SW480 (cell line): ENCODE data around the gene TMOD4.

Experiments
- DNase-seq: peaks from one replicate; pipeline ENCODE4 v3.0.0-alpha.2; 2016; ENCODE audit warnings: low spot score

The TMOD4 gene

DNA sequence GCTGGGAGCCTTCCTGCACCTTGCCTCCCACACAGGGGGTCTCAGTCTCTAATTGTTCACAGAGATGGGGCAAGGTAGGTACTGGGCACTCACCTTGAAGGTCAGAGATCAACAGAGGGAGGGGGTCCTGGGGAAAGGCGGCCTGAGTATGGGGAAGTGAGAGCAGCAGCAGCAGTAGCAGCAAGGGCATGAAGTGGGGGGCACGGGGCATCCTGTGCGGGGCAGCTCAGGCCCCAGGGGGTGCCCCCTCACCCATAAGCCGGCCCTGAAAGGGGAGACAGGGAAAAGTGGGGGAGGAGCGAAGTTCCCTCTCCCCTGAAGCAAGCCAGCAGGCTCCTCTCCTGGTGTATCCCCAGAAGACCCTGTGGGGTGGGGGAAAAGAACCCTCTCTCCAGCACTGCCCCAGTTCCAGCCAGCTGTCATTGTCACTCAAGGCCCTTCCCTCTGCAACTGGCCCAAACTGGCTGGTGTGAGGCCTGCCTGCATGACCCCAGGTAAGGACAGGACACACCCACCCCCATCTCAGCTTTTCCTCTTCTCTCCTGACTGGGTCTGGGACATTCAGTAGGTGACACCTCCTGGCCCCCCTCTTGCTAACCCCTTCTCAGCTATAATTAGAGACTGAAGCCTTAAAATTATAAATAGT lies 33.2 kb downstream of the TMOD4 start:
- DNase-seq: no peak

DNA sequence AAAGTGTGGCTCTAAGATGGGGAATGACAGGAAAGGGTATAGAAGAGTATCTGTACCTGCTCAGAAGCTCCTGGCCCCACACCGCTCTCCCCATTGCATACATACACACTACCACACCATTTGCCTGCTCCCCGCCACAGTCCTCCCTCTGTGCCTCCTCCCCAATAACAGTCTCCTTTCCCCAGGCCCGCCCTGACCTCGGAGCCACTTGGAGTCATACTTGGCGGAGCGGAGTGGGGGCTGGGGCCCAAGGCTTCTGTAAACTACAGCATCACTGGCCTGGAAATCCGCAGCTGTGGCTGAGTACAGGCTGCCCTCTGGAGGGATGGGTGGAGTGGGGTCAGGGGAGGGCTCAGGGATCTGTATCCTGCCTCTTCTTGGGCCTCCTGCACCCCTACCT lies 38.0 kb downstream of the TMOD4 start:
- DNase-seq: no peak

DNA sequence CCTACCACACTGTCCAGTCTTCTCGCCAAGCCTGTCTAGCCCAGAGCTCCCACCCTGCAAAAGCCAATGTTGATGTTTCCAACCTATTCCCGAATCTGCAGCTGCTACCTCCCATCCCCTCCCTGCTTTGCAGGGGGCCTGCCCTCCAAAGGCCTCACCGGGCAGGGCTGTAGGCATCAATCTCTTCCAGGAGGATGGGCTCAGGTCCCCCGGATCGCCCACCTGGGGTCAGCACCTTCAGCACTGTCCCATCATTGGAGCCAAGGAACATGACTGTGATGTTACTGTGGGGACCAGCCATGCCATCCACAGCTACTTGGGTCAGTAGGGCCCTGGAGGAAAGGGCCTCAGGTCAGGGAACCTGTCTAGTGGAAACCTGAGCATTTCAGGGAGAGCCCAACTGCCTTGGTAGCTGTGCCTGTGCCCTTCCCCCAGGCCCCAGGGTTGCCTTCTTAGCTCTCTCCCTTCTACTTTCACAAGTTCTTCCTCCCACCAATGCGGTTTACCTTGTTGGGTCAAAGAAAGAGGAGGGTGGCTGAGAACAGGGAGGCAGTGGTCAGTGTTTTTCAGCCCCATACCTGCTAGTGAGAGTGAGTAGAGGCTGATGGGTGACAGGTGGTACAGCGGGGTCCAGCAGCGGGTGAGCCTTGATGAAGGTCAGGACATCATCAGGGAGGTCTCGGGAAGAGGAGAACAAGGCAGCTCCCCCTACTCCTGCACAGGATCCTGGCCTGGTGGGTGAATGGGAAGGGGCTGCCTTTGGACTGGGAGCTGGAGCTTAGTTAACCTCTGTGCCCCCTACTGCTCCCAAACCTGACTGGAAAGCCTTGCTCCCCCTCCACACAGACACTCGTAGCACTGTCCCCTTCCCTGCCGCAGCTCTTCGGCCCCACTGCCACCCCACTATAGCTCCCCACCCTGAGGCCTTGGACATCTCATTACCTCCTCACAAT lies 40.1 kb downstream of the TMOD4 start:
- no peak for DNase-seq

DNA sequence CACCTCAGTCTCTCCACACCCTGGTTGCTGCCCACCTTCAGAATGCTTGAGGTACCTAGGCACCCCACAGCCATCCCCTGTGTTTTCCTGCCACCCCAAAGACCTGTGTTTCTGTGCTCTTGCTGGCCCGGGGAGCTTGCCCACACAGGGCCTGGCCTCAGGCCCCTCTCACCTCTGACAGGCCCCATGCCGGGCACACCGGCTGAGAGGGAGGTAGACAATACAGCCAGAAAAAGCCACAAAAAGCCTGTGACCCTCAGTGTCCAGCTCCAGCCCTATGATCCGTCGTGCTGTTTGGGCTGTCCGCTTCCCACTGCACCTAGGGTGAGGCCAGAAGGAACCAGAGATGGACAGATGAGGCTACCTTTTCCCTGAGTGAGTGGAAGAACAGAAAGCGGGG lies 40.8 kb downstream of the TMOD4 start:
- no peak for DNase-seq

DNA sequence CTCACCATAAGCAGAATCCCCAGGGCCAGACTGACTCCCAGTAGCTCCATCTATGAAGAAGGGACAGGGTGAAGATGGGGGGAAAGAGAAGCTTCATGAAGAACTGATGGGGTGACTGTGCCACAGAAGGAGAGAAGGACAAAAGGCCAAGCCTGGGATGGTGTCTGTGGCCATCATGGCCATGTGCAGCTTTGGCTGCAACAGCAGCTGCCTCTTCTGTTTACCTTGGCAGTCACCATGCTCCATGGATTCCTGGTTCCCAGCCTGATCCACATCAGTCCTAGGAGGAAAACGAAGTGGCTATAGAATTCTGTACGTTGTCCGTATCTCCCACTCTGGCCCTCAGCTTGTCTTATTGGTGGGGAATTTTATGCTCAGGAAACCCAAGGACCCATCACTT lies 41.4 kb downstream of the TMOD4 start:
- DNase-seq: no peak

DNA sequence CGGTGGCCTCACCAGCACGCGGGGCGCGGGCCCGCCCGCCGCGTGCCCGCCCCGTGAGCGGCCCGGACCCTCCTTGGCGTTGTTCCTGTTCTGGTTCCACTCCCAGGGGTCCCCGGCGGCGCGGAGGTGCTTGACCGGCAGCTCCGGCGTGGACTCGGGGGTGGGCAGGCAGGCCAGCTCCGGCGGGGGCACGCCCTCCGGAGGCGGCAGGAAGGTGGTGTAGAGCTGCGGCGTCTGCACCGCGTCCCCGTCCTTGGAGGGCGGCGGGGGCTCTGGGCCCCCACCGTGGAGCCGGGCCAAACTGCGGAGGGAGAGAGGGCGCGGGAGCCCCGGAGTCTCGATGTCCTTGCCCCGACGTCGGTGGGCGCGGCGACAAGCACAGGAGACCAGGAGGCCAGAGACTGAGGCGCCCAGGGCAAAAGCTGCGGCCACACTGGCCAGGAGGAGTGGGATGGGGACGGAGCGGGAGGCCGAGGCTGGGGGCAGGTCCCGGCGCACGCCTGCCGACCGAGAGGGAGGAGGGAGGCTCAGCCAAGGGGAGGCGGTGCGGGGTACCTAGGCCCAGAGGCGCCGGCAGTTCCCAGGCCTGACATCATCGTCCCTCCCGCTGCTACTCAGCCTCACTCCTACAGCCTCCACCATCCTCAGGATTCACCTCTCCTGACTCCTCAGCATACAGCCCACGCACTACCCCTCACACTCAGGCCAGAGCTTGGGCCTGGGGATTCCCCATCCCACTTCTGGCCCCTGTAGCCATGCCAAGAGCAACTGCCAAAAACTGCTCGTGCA lies 42.6 kb downstream of the TMOD4 start:
- no peak for DNase-seq

DNA sequence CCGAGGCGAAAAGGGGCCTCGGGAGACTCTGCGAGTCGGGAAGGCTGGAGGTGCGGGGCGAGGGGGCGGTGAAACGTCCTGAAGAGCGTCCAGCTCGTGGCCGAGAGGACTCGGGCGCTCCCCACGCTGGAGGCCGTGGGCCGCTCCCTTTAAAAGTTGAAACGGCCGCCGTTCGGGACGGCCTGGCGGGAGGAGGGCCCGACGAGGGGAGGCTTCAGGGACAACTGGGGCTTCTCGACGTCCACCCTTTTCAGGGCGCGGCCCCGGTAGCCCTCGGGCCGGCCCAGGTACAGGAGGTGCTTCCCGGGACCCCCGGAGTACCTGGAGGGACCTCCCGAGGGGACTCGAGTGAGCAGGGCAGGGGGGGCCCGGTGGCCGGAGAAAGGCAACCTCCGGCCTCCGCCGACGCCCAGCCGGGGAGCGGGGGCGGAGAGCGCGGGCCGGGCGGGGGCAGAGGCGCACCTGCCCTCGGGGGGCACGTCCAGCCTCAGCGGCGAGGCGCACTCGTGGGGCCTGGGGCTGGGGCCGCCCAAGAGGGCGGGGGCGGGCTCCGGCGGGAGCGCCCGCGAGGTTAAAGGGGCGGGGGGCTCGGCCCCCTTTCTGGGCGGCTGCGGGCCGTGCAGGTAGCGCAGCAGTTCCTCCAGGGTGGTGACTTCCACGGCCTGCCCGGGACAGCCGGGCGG lies 43.3 kb downstream of the TMOD4 start:
- DNase-seq: no peak

DNA sequence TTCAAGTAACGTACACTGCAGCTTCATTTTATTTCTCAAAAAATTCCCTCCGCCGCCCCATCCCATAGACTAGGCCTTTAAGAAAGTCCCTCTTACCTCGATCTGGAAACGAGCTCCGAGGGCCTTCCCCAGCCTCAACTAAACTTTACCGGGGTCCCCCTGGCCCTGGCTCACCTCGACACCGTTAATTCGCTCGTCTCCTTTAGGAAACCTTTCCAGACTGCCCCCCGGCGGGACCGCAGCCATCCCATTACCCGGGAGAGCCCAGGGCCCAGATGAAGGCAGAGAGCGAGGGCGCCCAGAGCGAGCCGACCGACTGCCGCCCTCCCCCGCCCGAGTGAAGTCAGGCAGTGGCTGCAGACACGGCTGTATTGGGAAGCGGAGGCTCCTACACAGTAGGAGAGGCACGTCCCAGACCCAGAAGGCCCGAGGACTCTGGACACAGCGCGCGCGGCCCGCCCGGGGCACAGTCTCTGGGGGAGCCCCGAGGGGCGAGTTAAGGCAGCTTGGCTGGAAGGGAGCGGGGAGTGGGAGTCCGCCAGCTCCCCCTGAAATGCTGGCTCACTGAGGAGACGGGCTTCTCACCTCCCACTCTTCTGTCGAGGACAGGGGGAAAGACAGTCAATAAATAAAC lies 44.0 kb downstream of the TMOD4 start:
- no peak for DNase-seq

DNA sequence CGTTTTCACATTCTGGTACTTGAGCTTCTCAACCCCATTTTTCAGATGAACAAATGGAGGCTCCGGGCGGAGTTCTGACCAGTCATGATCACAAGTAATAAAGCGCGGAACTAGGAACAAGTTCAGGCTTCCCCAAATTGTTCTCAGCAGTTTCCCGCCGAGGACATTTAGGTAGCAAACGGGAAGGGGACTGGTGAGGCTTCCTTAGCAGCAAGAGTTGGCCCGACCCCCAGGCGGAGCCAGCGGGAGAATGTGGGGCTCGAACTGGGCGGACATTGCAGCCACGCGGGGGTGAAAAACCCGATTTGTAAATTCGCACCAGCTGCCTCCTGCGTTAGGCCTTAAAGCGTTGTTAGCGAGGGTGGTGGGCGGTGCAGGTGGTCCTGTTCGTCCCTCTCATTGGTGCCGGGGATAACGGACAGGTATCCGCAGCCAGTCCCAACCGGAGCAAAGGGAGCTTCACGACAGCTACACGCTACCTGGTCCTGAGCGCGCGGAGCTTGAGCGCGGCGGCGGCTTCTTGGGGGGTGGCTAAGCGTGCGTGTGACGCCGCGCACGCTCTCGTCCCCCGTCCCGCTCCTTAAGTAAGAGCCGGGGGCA lies 44.7 kb downstream of the TMOD4 start:
- no peak for DNase-seq

DNA sequence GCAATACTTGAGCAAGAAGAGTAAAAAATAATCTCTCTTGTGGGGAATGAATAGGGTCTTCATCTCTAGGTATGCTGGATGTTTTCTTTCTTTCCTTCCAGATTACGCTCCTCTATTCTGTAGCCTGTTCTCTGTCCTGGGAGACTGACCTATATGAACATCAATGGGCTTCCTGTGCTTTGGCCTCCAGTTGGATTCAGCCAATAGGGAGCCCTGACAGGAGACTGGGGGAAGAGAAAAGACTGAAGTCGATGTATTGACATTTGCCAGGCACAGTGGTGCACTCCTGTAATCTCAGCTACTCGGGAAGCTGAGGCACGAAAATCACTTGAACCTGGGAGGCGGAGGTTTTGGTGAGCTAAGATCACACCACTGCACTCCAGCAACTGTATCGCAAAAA lies 47.0 kb downstream of the TMOD4 start:
- DNase-seq: no peak

DNA sequence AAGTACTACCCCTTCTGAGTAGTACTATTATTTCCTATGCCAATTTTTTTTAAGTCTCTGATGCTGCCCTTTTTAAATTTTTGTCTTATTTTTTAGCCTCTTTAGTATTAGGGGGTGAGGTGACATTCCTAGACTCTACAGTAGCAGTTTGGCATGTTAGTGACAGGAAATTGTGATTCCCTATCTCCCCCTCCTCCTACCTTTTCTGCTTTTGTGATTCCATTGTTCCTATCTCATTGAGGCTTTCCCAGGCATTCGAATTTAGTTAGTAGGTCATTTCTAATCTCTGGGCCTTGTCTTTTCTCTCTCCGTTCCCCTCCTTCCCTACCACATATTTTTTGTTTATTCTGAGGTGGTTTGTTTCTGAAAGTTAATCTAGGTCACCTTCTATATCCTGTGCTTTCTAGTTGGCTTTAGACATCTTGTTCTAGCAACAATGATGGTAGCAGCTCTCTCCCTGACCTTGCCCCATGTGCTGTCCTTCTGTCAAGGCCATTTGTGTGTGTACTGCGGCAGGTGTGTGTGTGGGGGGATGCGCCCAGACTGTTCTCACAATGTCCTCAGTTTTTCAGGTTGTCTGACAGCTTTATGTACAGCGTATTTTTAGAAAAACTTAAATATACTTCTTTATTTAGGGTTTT lies 50.9 kb downstream of the TMOD4 start:
- no peak for DNase-seq
